Fibroblast of lung (primary cell): ENCODE results near the gene ZNF385B. TPM values are rescaled to one million over a fixed set of nuclear protein-coding genes. Genes with fewer than 3 reads are reported as not detected.

Experiments
- DNase-seq, 2 donors: peaks; one replicate each; pipeline versions ENCODE4 v3.0.0 to v3.0.0-alpha.2; 2010; ENCODE audit warnings: low read depth in 2 of 2
- H2AFZ ChIP-seq: 2 replicates; pipeline ENCODE4 v1.5.1; 2012; ENCODE audit warnings: low read length, control low read depth, inconsistent platforms
- H3K27ac ChIP-seq: 2 replicates; pipeline ENCODE4 v1.5.1; 2011; ENCODE audit warnings: low read length, control low read depth; ENCODE audit not compliant: insufficient read depth
- H3K27me3 ChIP-seq: 2 replicates; pipeline ENCODE4 v1.5.1; 2011; ENCODE audit warnings: mild to moderate bottlenecking, low read length; ENCODE audit not compliant: control insufficient read depth, insufficient read depth
- H3K36me3 ChIP-seq: 2 replicates; pipeline ENCODE4 v1.5.1; 2011; ENCODE audit warnings: low read length; ENCODE audit not compliant: control insufficient read depth, insufficient read depth
- H3K4me1 ChIP-seq: 2 replicates; pipeline ENCODE4 v1.5.1; 2011; ENCODE audit warnings: low read length; ENCODE audit not compliant: control insufficient read depth, insufficient read depth; ENCODE audit errors: extremely low read depth
- H3K4me2 ChIP-seq: 2 replicates; pipeline ENCODE4 v1.5.1; 2011; ENCODE audit warnings: low read length, control low read depth; ENCODE audit not compliant: insufficient read depth; ENCODE audit errors: extremely low read depth
- H3K4me3 ChIP-seq, 4 experiments: fragments of 200-600 bp in 1 of 4; sonication (generic) in 1 of 4; replicated peaks in 1 of 4; 2 replicates each; pipeline ENCODE4 v1.5.1; 2011 to 2016; ENCODE audit warnings: low read length in 4 of 4, low read depth in 3 of 4, mild to moderate bottlenecking in 3 of 4, control low read depth in 2 of 4, inconsistent platforms in 1 of 4, mixed read lengths in 1 of 4; ENCODE audit not compliant: insufficient read depth in 1 of 4; ENCODE audit errors: control extremely low read depth in 1 of 4
- H3K79me2 ChIP-seq: 2 replicates; pipeline ENCODE4 v1.5.1; 2012; ENCODE audit warnings: mild to moderate bottlenecking, low read length, inconsistent platforms; ENCODE audit not compliant: control insufficient read depth, insufficient read depth
- H3K9ac ChIP-seq: 2 replicates; pipeline ENCODE4 v1.5.1; 2011; ENCODE audit warnings: mild to moderate bottlenecking, low read length, control low read depth; ENCODE audit not compliant: insufficient read depth
- H3K9me3 ChIP-seq: 2 replicates; pipeline ENCODE4 v1.5.1; 2012; ENCODE audit warnings: low read depth, low read length; ENCODE audit not compliant: control insufficient read depth, insufficient read depth
- H4K20me1 ChIP-seq: 2 replicates; pipeline ENCODE4 v1.5.1; 2011; ENCODE audit warnings: low read length; ENCODE audit not compliant: control insufficient read depth, insufficient read depth; ENCODE audit errors: extremely low read depth
- EZH2 ChIP-seq: IDR thresholded peaks from 2 replicates; pipeline ENCODE4 v1.5.1; 2012; ENCODE audit warnings: low read length, control low read depth, mild to moderate bottlenecking; ENCODE audit errors: missing control alignments
- polyA plus RNA-seq, 2 donors: library from polyadenylated mRNA; depleted of rRNA in 1 of 2; stranded (reverse) in 1 of 2; unstranded in 1 of 2; fragments of >200 nt; gene quantifications; 2 replicates each; pipeline ENCODE4 v1.2.1, GENCODE V29; 2011 to 2012; ENCODE audit warnings: missing spikeins in 1 of 2
- total RNA-seq: library from RNA; depleted of rRNA; stranded (reverse); fragments of >200 nt; gene quantifications from 2 replicates; pipeline ENCODE4 v1.2.1, GENCODE V29; 2014
- TF ChIP-seq, protein P1 (sequence below), 2 donors: IDR thresholded peaks in 1 of 2; conservative IDR thresholded peaks in 1 of 2; 1 replicate in 1 of 2; 2 replicates in 1 of 2; pipeline ENCODE4 v1.5.1; 2011 to 2012; ENCODE audit warnings: low read length in 2 of 2, control low read depth in 1 of 2, inconsistent platforms in 1 of 2, low read depth in 1 of 2, mild to moderate bottlenecking in 1 of 2

ZNF385B gene
- total and polyA plus RNA-seq, 2 donors (not counting 1 experiment from before 2014, with no cell fraction given): 0.06 TPM; not detected in 1

DNA sequence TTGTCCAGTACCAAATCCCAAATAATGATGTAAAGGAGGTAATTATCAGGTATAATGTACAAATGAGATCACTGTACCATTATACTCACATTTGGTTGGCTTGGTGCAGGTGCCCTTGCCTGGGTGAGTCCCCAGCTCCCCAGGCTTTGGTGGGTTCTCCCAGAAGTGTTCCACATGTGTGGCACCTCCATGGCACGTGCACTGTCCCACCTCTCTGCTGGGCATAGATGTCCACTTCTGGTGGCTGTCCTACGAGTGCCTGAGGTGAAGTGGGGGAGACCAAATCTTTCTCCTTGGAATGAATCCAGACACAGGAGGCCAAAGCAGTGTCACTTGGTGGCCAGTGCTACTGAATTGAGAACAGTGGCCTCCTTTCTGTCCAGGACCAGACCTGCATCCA lies 434.3 kb downstream of the ZNF385B start:
- DNase-seq: no peak
- Histone ChIP-seq H3K36me3 (no peaks in the 10 kb centered on the region), H2AFZ (no peak overlapping the region), H3K9ac (no peak overlapping the region), H3K27ac (no peak overlapping the region), H3K4me3 (no peak overlapping the region), H4K20me1 (no peaks in the 10 kb centered on the region), H3K4me2 (no peak overlapping the region), H3K79me2 (no peaks in the 10 kb centered on the region), H3K9me3 (no peaks in the 10 kb centered on the region), H3K4me1 (no peaks in the 10 kb centered on the region), H3K27me3 (no peaks in the 10 kb centered on the region)
- no peak for TF ChIP-seq EZH2
- TF ChIP-seq, protein P1, sequence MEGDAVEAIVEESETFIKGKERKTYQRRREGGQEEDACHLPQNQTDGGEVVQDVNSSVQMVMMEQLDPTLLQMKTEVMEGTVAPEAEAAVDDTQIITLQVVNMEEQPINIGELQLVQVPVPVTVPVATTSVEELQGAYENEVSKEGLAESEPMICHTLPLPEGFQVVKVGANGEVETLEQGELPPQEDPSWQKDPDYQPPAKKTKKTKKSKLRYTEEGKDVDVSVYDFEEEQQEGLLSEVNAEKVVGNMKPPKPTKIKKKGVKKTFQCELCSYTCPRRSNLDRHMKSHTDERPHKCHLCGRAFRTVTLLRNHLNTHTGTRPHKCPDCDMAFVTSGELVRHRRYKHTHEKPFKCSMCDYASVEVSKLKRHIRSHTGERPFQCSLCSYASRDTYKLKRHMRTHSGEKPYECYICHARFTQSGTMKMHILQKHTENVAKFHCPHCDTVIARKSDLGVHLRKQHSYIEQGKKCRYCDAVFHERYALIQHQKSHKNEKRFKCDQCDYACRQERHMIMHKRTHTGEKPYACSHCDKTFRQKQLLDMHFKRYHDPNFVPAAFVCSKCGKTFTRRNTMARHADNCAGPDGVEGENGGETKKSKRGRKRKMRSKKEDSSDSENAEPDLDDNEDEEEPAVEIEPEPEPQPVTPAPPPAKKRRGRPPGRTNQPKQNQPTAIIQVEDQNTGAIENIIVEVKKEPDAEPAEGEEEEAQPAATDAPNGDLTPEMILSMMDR (conservative IDR thresholded peaks at IDR 0.05 in 1 of 2, IDR thresholded peaks at IDR 0.05 in 1 of 2; ENCODE audit: low read depth in 1 of 2, low read length in 2 of 2): no peak

DNA sequence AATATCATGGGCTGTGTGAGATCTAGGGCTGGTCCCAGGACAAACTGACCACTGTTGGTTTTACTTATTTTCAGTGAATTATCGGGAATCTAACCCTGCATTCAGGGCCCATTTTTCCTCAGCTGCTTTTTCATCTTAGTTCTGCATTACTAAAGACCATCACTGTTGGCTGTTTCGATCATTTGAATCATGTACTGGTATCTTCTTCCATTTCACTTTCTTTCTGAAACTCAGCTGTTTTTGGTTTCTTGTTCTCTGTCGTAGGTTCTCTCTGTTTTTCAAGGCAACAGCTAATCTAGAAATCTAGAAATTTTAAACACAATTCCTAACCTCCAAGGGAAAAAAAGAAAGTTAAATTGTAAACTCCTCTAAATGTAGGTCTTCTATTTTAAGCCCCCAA lies 436.8 kb downstream of the ZNF385B start:
- no peak overlapping the region for H3K4me3 ChIP-seq
- no peak overlapping the region for H3K9ac ChIP-seq
- H3K36me3 ChIP-seq: no peaks in the 10 kb centered on the region
- no peak overlapping the region for H3K4me2 ChIP-seq
- DNase-seq: no peak
- no peak overlapping the region for H2AFZ ChIP-seq
- H4K20me1 ChIP-seq: no peaks in the 10 kb centered on the region
- H3K27ac ChIP-seq: no peak overlapping the region
- no peaks in the 10 kb centered on the region for H3K4me1 ChIP-seq
- no peaks in the 10 kb centered on the region for H3K27me3 ChIP-seq
- no peak for TF ChIP-seq EZH2
- no peaks in the 10 kb centered on the region for H3K9me3 ChIP-seq
- no peaks in the 10 kb centered on the region for H3K79me2 ChIP-seq

DNA sequence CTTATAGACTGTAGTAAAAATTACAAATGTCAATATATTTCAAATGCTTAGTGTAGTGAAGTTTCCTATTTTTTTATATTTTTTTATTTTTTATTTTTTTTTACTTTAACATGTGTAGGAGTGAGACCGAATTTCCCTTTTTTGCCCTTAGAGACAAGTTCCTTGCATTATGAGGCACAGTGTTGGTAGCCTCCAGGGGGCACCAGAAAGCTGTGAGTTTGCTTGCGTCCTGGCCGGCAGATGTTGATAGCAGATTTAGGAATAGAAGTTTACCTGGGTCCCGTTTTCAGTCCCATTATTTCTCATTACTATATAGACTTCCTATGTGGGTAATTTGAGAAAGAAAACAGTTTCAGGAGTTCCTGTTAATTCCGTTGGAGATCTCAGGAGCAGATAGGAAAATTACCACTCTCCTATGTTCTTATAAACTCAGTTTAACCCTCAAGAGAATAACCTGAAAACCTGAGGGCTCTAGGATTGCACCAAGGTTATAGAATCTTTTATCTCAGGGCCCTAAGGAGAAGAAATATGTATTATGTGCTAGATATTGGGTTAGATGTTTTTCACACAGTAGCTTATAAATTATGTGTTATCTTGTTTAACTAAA lies 439.3 kb downstream of the ZNF385B start:
- Histone ChIP-seq H3K4me3 (no peak overlapping the region), H3K27ac (no peak overlapping the region), H4K20me1 (no peaks in the 10 kb centered on the region), H3K9me3 (no peaks in the 10 kb centered on the region), H3K36me3 (no peaks in the 10 kb centered on the region), H3K4me1 (no peaks in the 10 kb centered on the region), H3K4me2 (no peak overlapping the region), H3K79me2 (no peaks in the 10 kb centered on the region), H2AFZ (no peak overlapping the region), H3K27me3 (no peaks in the 10 kb centered on the region), H3K9ac (no peak overlapping the region)
- no peak for TF ChIP-seq EZH2
- TF ChIP-seq, protein P1 (conservative IDR thresholded peaks at IDR 0.05 in 1 of 2, IDR thresholded peaks at IDR 0.05 in 1 of 2; ENCODE audit: low read depth in 1 of 2, low read length in 2 of 2): peak; percentile 85 to 86
- peak; percentile 56 to 81 for DNase-seq
